ENCODE measurements around the gene HDDC2. TPM values are rescaled to one million over a fixed set of nuclear protein-coding genes. Genes with fewer than 3 reads are reported as not detected.

HDDC2 gene
- total RNA-seq, 2 experiments from 2014 or later: 47.3 to 50.0 TPM

DNA sequence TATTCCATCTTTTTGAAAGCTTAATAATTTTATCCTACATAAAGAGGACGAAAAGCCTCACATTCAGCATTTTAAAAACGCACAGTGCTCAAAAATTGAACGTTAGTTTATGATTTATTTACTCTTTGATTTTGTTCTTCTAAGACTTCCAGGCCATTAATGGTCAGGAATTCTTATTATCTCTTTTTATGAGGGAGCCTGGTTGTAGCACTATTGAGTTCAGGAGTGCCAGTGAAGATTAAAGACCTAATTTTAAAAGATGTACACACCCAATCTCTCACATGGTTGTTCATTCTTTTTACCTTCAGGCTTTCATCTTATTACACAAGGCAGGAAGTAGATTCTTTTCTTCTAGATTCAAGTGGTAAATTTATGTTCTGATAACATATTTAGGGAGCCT is 68.6 kb downstream of the HDDC2 start:
- H3K36me3 Mint-ChIP-seq (ENCODE audit: low read depth): no peaks in the 10 kb centered on the region
- H3K9me3 Mint-ChIP-seq: no peaks in the 10 kb centered on the region
- CTCF ChIA-PET: no interaction called here
- no peak overlapping the region for H3K27ac Mint-ChIP-seq
- POLR2A ChIA-PET: no interaction called here
- no peaks in the 10 kb centered on the region for H3K27me3 Mint-ChIP-seq
- no peak overlapping the region for H3K4me3 Mint-ChIP-seq
- H3K4me1 Mint-ChIP-seq: no peaks in the 10 kb centered on the region
- DNase-seq: no peak

DNA sequence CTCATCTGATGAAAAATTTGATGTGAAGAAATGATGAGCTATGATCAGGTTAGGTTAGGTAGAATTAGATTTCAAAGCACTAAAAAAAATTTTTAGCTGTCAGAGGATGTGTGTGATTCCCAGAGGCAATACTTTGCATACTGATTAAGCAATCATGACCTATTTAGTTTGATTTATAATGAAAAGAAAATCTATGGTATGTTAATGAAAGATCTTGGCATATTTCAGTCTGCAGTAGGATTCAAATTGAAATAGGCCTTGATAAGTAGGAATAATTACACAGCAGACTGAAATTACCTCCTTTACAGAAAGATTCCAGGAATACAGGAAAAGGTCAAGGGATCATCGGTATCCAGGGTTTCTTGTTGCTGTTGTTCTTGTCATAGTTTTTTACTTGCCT is 69.3 kb downstream of the HDDC2 start:
- ChIA-PET CTCF (no interaction called here), POLR2A (no interaction called here)
- Mint-ChIP-seq H3K4me3 (no peak overlapping the region), H3K9me3 (no peaks in the 10 kb centered on the region), H3K4me1 (no peaks in the 10 kb centered on the region), H3K27ac (no peak overlapping the region), H3K27me3 (no peaks in the 10 kb centered on the region), H3K36me3 (ENCODE audit: low read depth) (no peaks in the 10 kb centered on the region)
- no peak for DNase-seq

DNA sequence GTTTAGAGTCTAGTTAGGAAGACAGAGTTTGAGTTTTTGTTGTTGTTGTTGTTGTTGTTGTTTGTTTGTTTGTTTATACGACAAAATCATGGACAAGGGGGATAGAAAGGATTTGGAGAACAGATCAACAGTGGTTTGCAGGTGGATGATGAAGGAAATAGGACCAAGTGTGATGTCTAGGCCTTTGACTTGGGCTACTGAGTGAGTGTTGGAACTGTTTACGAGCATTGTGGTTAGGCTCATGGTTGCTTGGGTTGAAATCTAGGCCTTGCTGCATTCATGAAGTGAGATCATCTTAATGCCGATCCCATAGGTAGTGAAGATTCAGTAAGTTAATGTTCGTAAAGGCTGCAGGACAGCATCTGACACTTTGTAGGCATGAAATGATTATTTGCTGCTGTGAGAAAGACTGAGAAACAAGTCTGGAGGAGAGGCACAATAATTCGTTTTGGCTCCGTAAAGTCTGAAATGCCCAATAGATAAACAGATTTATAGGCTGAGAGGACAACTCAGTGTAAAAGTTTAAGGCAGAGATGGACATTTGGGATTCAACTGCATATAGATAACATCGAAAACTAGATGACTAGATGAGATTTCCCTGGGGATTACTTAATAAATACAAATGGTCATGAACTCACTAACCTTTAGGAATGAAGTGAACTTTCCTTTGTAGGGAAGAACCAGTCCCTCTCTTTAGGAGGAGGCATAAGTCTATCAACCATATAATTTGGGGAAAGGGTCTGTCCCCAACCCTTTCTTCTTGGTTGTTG is 70.0 kb downstream of the HDDC2 start:
- Mint-ChIP-seq H3K4me1 (no peaks in the 10 kb centered on the region), H3K27ac (no peak overlapping the region), H3K27me3 (no peaks in the 10 kb centered on the region)

DNA sequence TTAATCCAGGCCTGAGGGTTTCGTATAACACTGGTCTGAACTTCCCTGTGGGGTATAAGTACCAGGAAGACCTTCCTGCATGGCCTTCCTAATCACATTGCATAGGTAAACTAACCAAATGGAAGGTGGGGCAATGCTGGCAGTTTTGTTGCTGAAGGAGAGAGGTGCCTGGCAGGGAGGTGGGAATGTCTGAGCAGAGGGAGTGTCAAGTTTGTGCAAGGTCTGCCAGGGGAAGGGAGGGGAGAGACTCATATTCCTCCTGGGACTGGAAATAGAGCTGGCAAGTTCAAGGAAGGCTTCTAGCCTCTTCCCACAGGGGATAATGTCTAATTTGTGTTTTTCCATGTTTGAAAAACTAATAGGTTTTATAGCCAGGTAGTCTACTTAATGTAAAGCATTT is 70.6 kb downstream of the HDDC2 start:
- Mint-ChIP-seq H3K4me3 (no peak overlapping the region), H3K27me3 (peaks cover 1% of the 10 kb centered on the region), H3K36me3 (ENCODE audit: low read depth) (no peaks in the 10 kb centered on the region), H3K9me3 (no peaks in the 10 kb centered on the region), H3K4me1 (no peaks in the 10 kb centered on the region), H3K27ac (no peak overlapping the region)
- CTCF ChIA-PET: no interaction called here
- POLR2A ChIA-PET: no interaction called here
- no peak for DNase-seq

More for the DNA sequence above, 70.0 kb downstream of the HDDC2 start:
- DNase-seq: no peak
- no peak overlapping the region for H3K4me3 Mint-ChIP-seq
- CTCF ChIA-PET: no interaction called here
- POLR2A ChIA-PET: no interaction called here
- H3K9me3 Mint-ChIP-seq: no peaks in the 10 kb centered on the region
- H3K36me3 Mint-ChIP-seq (ENCODE audit: low read depth): no peaks in the 10 kb centered on the region

DNA sequence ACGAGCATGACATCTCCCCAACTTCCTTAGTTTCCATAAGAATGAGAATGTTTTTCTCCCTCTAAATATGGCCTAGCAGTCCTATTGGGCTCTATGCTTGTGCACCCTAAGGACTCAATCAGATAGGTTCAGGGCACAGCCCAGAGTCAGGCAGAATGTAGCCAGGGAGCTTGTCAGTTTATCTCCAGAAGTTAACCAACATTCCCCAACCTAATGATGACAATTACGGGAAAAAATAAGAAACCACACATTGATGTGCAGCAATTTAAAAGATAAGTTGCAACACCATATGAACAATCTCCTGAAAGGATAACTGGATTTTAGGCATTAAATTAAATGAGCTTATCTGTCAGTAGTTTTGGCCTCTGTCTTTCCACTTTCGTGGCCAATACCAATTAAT is 71.1 kb downstream of the HDDC2 start:
- Mint-ChIP-seq H3K4me3 (no peak overlapping the region), H3K27ac (no peak overlapping the region), H3K36me3 (ENCODE audit: low read depth) (no peaks in the 10 kb centered on the region), H3K4me1 (no peaks in the 10 kb centered on the region), H3K9me3 (no peaks in the 10 kb centered on the region), H3K27me3 (peaks cover 1% of the 10 kb centered on the region)
- CTCF ChIA-PET: no interaction called here
- DNase-seq: no peak
- POLR2A ChIA-PET: no interaction called here

DNA sequence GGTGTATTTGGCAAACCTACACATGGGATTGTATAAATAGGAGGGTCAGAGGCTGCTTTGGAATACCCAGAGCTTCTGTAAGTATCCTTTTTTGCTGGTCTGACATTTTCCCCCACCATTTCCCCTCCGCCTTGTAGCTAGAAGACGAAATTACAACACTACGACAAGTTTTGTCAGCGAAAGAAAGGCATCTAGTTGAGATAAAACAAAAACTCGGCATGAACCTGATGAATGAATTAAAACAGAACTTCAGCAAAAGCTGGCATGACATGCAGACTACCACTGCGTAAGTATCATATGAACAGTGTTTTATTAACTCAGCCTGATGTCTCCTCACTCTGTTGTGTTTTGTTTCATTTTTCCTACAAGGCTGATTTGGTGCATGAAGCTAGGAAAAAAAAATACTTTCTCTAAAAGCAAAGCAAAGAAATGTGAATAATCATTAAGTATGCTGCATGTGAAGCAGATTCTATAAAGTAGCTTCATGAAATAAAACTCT is 72.7 kb downstream of the HDDC2 start:
- H3K4me3 Mint-ChIP-seq: no peak overlapping the region
- H3K27ac Mint-ChIP-seq: no peak overlapping the region
- ChIA-PET CTCF (no interaction called here), POLR2A (no interaction called here)
- H3K4me1 Mint-ChIP-seq: no peaks in the 10 kb centered on the region
- no peak for DNase-seq
- no peaks in the 10 kb centered on the region for H3K36me3 Mint-ChIP-seq (ENCODE audit: low read depth)
- peaks cover 1% of the 10 kb centered on the region for H3K27me3 Mint-ChIP-seq
- no peaks in the 10 kb centered on the region for H3K9me3 Mint-ChIP-seq

DNA sequence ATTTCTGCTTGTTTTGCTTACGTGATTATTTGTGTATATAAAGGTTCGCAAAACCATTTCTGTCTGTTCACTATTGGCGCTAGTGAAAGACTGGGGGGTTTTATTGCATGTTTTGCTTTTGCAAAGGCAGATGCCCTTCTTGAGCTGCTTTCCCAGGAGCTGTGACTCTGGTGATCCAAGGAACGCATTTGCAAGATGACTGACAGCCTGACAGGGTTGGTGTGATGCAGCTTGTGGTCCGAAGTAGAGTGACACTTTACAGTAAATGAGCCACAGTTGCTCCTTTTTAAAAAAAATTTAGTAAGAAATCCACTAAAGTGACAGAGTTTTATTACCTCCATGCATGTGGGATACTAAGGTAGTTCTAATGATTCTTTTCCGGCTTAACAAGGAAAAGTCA is 74.5 kb downstream of the HDDC2 start:
- ChIA-PET POLR2A (no interaction called here), CTCF (no interaction called here)
- no peaks in the 10 kb centered on the region for H3K36me3 Mint-ChIP-seq (ENCODE audit: low read depth)
- H3K27me3 Mint-ChIP-seq: peaks cover 1% of the 10 kb centered on the region
- DNase-seq: no peak
- no peaks in the 10 kb centered on the region for H3K9me3 Mint-ChIP-seq
- H3K4me3 Mint-ChIP-seq: no peak overlapping the region
- no peaks in the 10 kb centered on the region for H3K4me1 Mint-ChIP-seq
- H3K27ac Mint-ChIP-seq: no peak overlapping the region

Other genes starting within 250 kb of the HDDC2 start
- not detected for gene TPD52L1, start 148.2 kb downstream of the HDDC2 start, total RNA-seq